Activated T-cell treated with anti-CD3 and anti-CD28 coated beads, Interleukin-2, amount 50 U/mL, for 1 hour (primary cell): ENCODE data around the gene TNFRSF13B.

Experiments
- DNase-seq: peaks from one replicate; pipeline ENCODE4 v3.0.0-alpha.2; 2020

The TNFRSF13B gene

GRCh38 chr17:16953841-16954240 lies 18.1 kb downstream of the TNFRSF13B start:
- DNase-seq = no peak

DNA sequence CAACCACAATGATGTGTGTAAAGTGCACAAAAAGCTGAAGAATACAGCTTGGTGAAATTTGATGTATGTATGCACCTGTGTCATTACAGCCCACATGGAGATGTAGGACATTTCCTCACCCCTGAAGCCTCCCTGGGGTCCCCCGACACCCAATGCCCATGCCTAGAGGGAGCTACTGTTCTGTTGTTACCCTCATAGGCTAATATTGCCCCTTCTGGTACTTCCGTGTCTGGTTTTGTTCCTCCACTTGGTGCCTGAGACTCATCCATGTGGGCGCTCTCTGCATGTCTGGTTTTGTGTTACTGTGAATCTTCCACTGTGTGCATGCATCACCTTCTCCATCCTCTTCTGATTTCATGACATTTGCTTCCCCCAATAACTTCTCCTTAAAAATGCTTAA lies 18.6 kb downstream of the TNFRSF13B start:
- no peak for DNase-seq

GRCh38 chr17:16952401-16952800 lies 19.5 kb downstream of the TNFRSF13B start:
- no peak for DNase-seq

DNA sequence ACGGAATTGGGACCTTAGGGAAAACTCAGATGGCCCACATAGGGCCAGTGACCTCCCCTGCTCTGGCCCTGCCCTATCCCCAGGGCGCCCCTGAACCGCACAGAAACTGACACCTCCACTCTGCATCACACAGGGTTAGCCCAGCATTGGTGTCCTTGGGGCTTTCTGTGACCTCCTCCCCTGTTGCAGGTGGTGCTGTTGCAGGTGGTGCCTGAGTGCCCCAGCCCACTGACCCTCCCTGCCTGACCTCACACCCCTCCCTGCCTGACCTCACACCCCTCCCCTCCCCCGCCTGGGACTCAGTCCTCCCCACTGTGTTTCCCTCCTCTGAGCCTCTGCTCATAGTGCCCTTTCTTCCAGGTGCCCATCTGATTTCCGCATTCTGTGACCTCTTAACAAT lies 21.4 kb downstream of the TNFRSF13B start:
- DNase-seq = no peak

DNA sequence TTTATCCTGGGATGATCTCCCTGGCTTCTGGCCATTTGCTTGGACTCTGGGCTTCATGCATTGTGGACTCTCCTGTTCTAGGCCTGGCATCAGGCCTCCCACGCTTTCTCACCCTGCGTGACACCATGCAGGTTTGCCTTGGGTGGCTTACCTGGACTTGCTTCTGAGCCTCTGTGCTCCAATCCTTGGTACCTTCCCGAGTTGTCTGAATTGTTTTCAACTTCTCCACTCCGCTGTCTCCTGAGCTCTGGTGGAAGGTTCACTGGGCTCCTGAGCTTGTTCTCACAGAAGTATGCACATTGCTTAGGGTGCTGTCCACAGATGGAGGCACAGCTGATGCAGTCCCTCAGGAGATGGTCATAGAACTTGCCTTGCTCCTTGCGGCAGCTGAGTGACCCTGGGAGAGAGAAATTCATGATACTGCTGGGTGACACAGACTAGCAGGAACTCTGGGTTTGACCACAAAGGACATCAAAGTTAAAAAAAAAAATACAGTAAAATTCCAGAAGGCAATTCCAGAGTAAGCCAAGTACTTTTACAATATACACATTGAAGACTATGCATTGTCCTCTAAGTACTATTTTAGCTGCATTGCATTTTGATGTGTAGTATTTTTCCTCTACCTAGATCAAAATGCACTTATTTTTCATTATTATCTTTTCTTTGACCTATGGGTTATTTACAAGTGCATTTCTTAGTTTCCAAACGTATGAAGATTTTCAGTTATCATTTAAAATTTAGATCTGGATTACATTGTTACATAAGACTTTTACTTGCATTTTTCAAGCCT lies 23.1 kb downstream of the TNFRSF13B start:
- no peak for DNase-seq

DNA sequence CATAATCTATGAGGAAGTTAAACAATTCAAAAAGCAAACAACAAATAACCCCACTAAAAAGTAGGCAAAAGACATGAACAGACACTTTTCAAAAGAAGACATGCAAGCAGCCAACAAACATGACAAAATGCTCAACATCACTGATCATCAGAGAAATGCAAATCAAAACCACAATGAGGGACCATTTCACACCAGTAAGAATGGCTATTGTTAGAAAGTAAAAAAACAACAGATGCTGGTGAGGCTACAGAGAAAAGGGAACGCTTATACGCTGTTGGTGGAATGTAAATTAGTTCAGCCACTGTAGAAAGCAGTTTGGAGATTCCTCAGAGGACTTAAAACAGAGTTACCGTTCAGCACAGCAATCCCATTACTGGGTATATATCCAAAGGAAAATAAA lies 24.4 kb downstream of the TNFRSF13B start:
- no peak for DNase-seq

DNA sequence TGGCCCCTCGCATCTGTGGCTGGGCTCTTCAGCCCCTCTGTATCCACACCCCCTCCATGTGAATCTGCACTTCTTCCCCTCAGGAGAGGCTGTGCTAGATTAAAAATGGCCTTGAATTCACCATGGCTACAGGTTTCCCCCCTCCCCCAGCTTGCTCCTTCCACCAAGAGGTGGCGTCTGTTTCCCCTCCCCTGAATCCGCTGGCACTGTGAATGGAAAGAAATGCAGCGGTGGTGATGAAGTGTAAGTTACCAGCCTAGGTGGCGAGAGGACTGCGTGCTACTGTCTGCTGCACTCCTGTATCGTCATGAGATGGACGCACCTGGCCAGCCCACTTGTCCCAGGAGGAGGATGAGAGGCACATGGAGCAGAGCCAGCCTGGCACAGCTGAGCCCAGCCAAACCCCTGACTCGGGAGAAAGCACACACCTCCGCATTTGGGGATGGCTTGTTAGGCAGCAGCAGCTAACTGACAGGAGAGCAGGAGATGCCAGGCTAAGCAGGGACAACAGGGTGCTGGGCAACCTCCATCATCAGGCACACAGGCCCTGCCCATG lies 26.2 kb downstream of the TNFRSF13B start:
- no peak for DNase-seq

GRCh38 chr17:16945136-16945482 lies 26.8 kb downstream of the TNFRSF13B start:
- no peak for DNase-seq

- DNase-seq = no peak
Measured at GRCh38 chr17:16944334-16945135, 27.4 kb downstream of the TNFRSF13B start.

GRCh38 chr17:16943541-16944333 lies 28.2 kb downstream of the TNFRSF13B start:
- DNase-seq = no peak

DNA sequence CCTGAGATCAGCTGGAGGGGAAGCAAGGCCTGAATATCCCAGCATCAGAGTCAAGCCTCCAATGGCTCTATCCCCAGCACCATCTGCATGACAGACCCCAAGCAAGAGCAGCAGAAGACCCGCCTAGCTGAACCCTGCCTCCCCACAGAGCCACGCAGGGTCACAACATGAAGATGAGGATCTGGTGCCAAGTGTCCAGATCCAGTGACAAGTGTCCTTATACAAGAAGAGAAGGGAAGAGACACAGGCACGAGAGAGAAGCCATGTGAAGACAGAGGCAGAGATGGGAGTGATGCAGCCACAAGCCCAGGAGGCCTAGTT lies 28.9 kb downstream of the TNFRSF13B start:
- DNase-seq = no peak

- DNase-seq = no peak
Measured at GRCh38 chr17:16942141-16943031, 29.5 kb downstream of the TNFRSF13B start.

- DNase-seq = no peak
Measured at GRCh38 chr17:16941072-16942036, 30.6 kb downstream of the TNFRSF13B start.

GRCh38 chr17:16940116-16940881 lies 31.6 kb downstream of the TNFRSF13B start:
- DNase-seq = no peak

- no peak for DNase-seq
Measured at GRCh38 chr17:16939606-16940115, 32.3 kb downstream of the TNFRSF13B start.

GRCh38 chr17:16939208-16939576 lies 32.7 kb downstream of the TNFRSF13B start:
- DNase-seq = no peak

DNA sequence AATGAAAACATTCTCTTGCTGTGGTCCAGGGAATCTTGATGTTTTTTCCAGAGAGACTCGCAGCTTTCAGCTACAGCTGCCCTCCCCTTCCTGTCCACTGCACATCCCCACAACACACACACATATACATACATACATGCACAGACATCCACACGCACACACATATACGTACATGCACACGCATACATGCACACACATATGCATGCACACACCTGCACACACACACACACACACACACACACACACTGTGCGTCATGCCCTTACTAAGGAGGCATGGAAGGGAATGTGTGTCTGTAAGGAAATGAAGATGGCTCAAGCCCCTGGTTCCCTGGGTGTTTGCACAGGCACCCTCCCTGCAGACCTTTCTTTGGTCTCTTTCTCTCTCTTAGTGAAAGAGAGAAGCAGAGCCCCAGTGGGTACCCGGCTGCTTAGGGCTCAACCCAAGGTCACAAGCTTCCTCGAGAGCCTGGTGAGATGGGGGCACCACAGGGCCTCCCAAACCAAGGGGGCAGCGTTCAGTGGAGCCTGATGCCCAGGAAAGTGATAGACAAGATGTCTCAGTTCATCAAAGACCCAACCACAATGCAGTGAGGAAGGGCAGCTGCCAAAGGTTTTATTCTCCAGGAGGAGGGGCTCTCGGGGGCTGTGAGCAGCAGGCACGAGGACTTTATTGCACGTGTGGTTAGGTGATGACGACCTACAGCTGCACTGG lies 33.3 kb downstream of the TNFRSF13B start:
- DNase-seq = no peak

DNA sequence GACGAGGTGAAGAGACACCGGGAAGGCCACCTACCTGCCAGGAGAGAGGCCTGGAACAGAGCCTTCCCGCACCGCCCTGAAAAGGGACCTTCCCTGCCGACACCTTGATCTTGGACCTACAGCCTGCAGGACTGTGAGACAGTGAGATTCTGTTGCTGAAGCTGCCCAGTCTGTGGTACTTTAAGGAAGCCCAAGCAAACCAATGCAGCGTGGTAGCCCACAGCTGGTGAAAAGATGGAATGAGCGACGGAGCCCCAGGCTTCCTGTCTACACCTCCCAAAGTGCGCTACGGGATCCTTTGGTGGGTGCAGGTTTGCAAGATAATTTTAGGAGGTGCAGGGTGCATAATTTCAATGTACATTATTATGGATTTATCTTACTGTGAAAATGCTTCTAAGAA lies 33.9 kb downstream of the TNFRSF13B start:
- no peak for DNase-seq

GRCh38 chr17:16937431-16937830 lies 34.5 kb downstream of the TNFRSF13B start:
- no peak for DNase-seq
